ENCODE data around the gene SET. TPM values are rescaled to one million over a fixed set of nuclear protein-coding genes. Genes with fewer than 3 reads are reported as not detected.
A peak's percentile ranks its signal among the peaks of the same experiment; 100 is the strongest.
"Not testable (repeated sequence)": the region's sequence is repeated elsewhere in the genome, so short reads cannot be mapped to it uniquely, and the experiment has no call there.

The SET gene, protein sequence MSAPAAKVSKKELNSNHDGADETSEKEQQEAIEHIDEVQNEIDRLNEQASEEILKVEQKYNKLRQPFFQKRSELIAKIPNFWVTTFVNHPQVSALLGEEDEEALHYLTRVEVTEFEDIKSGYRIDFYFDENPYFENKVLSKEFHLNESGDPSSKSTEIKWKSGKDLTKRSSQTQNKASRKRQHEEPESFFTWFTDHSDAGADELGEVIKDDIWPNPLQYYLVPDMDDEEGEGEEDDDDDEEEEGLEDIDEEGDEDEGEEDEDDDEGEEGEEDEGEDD
- total RNA-seq, result 100 to 1,000 TPM in 1 of 4 donors, 10 to 100 TPM in 3; 72.3 to 148 (median 83.9) TPM

DNA sequence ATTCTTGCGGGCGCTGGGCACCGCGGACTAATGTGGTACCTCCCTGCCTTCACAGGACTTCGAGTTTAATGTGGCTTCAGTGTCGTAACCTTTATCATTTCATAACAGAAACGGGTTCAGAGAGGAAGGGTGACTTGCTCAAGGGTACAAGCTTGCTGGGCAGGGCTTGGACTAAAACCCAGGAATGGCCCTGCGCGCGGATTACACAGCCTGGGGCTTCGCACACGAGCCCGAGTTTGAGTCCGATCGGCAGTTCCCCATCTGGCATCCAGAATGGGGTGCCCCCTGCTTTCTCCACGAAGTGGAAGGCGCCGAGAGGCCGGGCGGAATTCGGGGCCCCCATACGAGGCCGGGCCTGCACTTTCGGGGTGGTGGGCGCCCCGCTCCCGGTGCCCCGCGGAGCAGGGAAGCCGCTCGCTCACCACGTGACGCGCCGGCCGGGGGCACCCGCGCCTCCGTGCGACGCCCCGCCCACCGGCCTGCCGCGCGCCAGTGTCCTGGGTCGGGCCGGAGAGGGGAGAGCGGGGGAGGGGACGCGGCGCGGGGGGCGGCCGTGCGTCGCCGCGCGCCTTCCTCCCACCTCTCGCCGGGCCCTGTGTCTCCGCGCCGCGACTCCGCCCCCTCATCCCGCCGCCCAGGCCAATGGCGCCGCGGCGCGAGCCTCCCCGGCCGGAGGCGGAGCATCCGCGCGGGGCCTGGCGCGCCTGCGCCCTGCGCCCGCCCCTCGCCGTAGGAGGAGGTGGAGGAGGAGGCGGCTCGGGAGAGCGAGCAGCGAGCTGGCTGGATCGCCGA lies at the start of gene SET:
SET (plus strand) TSS at position 722 of the 792 bp plus-strand sequence. CDS start 361 bp downstream, outside the sequence.
- H3K27me3 ChIP-seq, result no peaks in the 10 kb centered on the region
- H3K4me1 ChIP-seq, result peaks cover 0 to 50% (median 20%) of the 10 kb centered on the region in 4 donors
- H3K36me3 ChIP-seq, result peaks cover 0 to 21% (median 0%) of the 10 kb centered on the region in 3 donors
- peak within 1 kb of the TSS; percentile 97 to 99 (median 98) for H3K27ac ChIP-seq
- peak; percentile 94 to 98 (median 97) for DNase-seq
- peak in 1 of 2 donors; percentile 69 for TF ChIP-seq POLR2A (IDR thresholded peaks at IDR 0.05)
- TF ChIP-seq, protein P1, sequence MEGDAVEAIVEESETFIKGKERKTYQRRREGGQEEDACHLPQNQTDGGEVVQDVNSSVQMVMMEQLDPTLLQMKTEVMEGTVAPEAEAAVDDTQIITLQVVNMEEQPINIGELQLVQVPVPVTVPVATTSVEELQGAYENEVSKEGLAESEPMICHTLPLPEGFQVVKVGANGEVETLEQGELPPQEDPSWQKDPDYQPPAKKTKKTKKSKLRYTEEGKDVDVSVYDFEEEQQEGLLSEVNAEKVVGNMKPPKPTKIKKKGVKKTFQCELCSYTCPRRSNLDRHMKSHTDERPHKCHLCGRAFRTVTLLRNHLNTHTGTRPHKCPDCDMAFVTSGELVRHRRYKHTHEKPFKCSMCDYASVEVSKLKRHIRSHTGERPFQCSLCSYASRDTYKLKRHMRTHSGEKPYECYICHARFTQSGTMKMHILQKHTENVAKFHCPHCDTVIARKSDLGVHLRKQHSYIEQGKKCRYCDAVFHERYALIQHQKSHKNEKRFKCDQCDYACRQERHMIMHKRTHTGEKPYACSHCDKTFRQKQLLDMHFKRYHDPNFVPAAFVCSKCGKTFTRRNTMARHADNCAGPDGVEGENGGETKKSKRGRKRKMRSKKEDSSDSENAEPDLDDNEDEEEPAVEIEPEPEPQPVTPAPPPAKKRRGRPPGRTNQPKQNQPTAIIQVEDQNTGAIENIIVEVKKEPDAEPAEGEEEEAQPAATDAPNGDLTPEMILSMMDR (IDR thresholded peaks at IDR 0.05), result no peak
- H3K4me3 ChIP-seq, result peak within 1 kb of the TSS; percentile 95 to 99 (median 96)
- H3K9me3 ChIP-seq, result no peaks in the 10 kb centered on the region

DNA sequence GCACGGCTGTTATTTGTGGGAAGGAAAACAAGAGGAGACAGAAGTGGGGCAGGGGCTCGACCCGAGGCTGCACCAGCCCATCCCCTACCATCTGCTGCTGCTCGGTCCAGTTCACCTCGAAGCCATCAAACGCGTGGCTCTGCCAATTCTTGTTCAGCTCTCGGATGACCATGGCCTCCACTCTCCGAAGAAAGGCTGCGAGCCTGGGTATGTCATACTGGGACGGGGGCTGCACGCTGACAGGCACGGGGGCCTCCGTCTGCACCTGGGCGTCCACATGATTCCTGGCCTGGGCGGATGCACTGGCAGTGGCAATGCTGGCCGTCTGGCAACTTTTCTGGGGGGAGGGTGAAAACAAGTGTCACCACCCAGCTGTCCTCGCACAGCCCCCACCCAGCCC lies 48.4 kb upstream of the SET start:
- DNase-seq, result no peak
- TF ChIP-seq, protein P1 (IDR thresholded peaks at IDR 0.05), result no peak
- TF ChIP-seq POLR2A (IDR thresholded peaks at IDR 0.05), result no peak
- H3K9me3 ChIP-seq, result no peaks in the 10 kb centered on the region

DNA sequence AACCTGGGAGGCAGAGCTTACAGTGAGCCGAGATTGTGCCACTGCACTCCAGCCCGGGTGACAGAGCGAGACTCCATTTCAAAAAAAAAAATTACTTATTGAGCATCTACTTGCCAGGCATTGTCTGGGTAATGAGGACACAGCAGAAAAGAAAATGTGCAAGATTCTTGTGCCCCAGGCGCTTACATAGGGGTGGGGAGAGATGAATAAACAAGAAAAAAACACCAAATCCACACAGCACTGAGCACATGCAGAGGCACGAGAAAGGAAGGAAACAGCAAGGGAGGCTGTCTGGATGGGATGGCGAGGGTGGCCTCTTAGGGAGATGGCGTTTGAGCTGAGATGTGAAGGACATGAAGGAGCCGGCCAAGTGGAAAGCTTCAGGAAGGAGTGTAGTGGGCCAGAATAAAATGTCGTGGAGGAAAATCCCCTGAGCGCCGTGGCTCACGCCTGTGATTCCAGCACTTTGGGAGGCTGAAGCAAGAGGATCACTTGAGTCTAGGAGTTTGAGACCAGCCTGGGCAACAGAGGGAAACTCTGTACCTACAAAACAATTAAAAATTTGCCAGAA lies 46.3 kb upstream of the SET start:
- peaks cover 0 to 6% (median 0%) of the 10 kb centered on the region in 3 donors for H3K36me3 ChIP-seq
- no peak overlapping the region for H3K4me3 ChIP-seq
- peak overlapping the region in 1 of 4 donors; percentile 31 for H3K27ac ChIP-seq
- no peak for DNase-seq
- H3K4me1 ChIP-seq, result no peaks in the 10 kb centered on the region
- H3K27me3 ChIP-seq, result no peaks in the 10 kb centered on the region
- H3K9me3 ChIP-seq, result no peaks in the 10 kb centered on the region
- TF ChIP-seq POLR2A (IDR thresholded peaks at IDR 0.05), result no peak
- TF ChIP-seq, protein P1 (IDR thresholded peaks at IDR 0.05), result no peak

More for the DNA sequence above, 48.4 kb upstream of the SET start:
- peaks cover 0 to 11% (median 0%) of the 10 kb centered on the region in 4 donors for H3K4me1 ChIP-seq
- peaks cover 0 to 6% (median 0%) of the 10 kb centered on the region in 3 donors for H3K36me3 ChIP-seq
- H3K27ac ChIP-seq, result no peak overlapping the region
- H3K27me3 ChIP-seq, result no peaks in the 10 kb centered on the region
- no peak overlapping the region for H3K4me3 ChIP-seq

DNA sequence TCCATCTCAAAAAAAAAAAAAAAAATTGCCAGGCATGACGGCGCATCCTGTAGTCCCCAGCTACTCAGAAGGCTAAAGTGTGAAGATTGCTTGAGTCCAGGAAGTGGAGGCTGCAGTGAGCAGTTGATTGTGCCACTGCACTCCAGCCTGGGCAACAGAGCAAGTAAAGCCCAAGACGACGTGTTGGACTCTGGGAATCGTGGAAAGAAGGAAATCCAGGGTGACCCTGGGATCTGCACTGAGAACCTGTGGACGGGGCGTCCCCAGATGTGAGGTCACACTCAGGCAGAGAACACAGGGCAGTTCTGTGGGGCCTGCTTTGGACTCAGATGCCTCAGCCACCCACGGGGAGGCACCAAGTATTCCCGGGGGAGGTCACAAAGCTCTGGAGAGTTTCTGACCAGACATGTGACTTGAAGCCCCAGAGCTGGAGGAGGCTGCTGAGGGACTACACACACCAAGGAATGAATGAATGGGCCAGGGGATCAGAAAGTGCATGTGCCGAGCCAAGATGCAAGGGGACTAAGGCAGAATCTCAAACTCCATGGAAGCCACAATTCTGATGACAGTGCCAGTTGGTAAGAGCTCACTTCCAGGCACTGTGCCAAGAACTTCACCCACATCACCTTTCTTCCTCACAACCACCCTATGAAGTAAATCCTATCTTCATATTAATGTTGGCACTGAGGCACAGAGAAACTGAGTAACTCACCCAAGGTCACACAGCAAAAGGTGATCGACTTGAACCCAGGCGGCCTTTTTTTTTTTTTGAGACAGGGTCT lies 45.3 kb upstream of the SET start:
- no peak for TF ChIP-seq POLR2A (IDR thresholded peaks at IDR 0.05)

DNA sequence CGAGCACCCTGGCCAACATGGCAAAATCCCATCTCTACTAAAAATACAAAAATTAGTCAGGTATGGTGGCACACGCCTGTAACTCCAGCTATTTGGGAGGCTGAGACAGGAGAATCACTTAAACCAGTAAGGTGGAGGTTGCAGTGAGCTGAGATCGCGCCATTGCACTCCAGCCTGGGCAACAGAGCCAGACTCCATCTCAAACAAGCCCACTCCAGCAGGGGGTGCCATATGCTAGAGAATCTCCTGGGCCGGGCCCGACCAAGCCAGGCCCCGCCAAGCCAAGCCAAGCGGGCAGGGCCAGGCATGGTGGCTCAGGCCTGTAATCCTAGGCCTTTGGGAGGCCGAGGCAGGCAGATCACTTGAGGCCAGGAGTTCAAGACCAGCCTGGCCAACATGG lies 40.8 kb upstream of the SET start:
- H3K27ac ChIP-seq, H3K9me3 ChIP-seq, H3K27me3 ChIP-seq, H3K36me3 ChIP-seq, H3K4me3 ChIP-seq, H3K4me1 ChIP-seq: not testable (repeated sequence)
- TF ChIP-seq, protein P1 (IDR thresholded peaks at IDR 0.05), result peak; percentile 25 to 55 (median 46)
- peak; percentile 64 to 83 (median 71) for DNase-seq

More for the DNA sequence above, 45.3 kb upstream of the SET start:
- H3K36me3 ChIP-seq, result peaks cover 0 to 6% (median 0%) of the 10 kb centered on the region in 3 donors
- H3K27me3 ChIP-seq, result no peaks in the 10 kb centered on the region
- no peak overlapping the region for H3K4me3 ChIP-seq
- DNase-seq, result peak in 1 of 3 donors; percentile 45
- H3K27ac ChIP-seq, result peak overlapping the region in 1 of 4 donors; percentile 31
- H3K9me3 ChIP-seq, result no peaks in the 10 kb centered on the region
- H3K4me1 ChIP-seq, result no peaks in the 10 kb centered on the region

Data from Peyer's patch (tissue), 4 donors.